Endothelial cell of hepatic sinusoid (primary cell): ENCODE measurements around the gene WSB1.
"Not testable (repeated sequence)": the region's sequence is repeated elsewhere in the genome, so short reads cannot be mapped to it uniquely, and the experiment has no call there.

Source experiments
- in situ Hi-C: cut with HindIII; loops from 2 replicates; pipeline ENCODE4 v1.10.0; 2017; ENCODE audit warnings: low sequenced_read_pairs

The WSB1 gene

DNA sequence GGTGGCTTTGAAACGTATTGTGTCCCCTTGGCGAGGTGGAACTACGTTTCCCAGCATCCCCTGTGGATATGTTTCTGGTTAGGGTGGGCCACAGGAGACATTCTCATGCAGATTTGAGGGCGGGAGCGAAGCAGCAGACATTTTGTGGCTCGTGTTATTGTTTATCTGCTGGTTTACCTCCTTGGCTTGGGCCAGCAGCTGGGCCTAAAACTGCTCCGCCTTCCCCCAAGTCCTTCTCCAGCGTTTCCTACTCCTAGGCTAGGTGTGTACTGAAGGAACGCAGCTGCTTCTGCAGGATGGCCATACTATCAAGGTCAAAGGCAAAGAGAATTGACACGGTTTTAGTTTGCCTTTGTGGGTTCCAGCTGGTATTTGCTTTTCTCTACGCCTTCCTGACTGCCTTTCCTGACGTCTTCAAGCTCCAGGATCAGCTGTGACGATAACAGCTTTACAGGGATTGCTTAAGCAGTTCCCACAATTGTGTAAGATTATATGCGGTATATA is 17.2 kb upstream of the WSB1 start:
- in situ Hi-C loops, result no loop called here

DNA sequence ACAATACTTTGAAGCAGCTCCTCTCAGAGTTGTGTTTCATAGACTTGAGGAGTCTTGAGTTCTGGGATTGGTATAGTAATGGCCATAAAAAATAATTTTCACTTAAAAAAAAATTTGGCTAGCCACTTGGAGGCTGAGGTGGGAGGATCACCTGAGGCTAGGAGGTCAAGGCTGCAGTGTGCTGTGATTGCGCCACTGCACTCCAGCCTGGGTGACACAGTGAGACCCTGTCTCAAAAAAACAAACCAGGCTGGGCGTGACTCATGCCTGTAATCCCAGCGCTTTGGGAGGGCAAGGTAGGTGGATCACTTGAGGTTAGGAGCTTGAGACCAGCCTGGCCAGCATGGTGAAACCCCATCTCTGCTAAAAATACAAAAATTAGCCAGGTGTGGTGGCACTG is 14.8 kb upstream of the WSB1 start:
- in situ Hi-C loops, result not testable (repeated sequence)

DNA sequence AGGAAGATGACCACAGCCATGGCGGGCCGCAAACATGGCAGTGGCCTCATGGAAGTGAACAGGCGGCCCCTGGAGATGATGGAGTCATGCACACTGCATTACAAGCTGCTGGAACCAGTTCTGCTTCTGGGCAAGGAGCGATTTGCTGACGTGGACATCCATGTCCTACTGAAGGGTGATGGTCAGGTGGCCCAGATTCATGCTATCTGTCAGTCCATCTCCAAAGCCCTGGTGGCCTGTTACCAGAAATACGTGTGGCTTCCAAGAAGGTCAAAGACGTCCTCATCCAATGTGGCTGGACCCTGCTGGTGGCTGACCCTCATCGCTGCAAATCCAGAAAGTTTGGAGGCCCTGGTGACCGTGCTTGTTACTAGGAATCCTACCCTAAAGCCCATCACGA is 13.4 kb upstream of the WSB1 start:
- in situ Hi-C loops, result no loop called here

DNA sequence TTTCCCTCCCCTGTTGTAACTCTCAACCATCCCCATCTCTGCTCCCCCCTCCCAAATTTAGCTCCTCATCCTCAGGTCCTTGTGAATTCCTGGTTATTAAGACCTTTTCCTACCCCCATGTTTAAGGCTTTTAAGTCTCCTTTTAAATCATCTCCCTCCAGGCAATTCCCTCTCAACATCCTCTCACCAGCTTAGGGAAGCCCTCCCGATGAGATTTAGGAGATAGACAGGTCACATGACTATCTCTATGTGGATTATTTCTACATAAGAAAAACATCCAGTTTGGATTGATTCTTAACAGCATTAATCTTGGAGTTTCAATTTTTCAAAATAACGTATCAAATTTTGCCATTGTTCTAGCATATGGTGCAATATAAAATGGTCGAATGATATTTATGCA is 12.5 kb upstream of the WSB1 start:
- in situ Hi-C loops, result no loop called here

- in situ Hi-C loops, result no loop called here
These were observed 11.8 kb upstream of the WSB1 start for GRCh38 chr17:27282054-27282551.

DNA sequence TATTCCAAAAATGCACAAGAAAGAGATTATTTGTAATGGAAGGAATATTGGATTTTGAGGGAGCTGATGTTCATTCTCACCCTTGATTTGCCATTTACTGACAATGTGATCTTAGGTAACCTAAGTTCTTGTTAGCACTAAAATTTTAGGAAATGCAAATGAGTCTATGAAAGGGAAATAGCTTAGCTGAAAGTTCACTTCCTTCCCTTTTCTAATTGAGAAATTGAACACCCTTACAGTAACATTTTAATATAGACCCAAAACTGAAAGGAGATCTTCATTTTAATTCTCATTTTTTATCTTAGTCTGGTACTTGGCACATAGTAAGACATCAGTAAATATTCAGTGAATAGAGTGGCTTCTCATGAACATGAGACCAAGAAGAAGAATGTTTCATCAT is 10.9 kb upstream of the WSB1 start:
- in situ Hi-C loops, result no loop called here

GRCh38 chr17:27283751-27284150 is 10.2 kb upstream of the WSB1 start:
- in situ Hi-C loops, result no loop called here

DNA sequence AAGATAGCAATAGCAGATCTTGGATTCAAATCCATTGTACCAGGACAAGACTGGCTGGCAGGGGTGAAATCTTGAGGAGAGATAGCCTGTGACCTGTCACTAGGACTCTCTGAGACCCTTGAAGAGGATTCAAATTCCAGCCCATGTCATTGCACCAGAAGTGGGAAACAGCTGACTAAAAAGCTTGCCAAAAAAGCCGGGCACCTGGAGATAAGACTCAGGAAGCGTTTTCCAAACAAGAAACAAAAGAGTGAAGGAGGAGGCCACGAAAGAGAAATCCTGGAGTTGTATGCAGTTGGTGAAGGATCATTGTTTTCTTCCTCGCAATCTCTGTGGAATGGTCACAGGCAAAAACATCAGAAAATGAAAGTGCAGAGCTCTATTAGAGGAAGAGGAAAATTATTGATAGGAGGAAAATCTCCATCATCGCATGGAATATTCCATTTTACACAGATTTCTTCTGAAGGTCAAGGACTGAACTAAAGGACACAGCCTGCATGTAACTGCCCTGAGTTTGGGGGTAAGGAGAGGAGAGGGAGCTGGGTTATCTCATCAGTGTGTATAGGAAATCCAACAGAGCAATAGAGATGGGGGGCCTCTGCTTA is 9.0 kb upstream of the WSB1 start:
- in situ Hi-C loops, result no loop called here

DNA sequence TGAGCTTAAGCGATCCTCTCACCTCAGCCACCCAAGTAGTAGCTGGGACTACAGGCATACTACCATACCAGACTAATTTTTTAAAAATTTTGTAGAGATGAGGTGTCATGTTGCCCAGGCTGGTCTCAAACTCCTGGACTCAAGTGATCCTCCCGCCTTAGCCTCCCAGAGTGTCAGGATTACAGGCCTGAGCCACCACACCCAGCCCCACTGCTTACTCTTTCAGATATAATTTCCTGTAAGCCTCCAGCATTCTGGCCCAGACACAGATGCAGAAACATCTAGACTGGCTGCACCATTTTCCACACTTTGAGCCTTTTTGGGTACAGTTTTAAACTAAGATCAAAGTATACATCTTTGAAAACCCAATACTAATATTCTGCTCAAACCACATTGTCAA is 8.4 kb upstream of the WSB1 start:
- in situ Hi-C loops, result no loop called here

DNA sequence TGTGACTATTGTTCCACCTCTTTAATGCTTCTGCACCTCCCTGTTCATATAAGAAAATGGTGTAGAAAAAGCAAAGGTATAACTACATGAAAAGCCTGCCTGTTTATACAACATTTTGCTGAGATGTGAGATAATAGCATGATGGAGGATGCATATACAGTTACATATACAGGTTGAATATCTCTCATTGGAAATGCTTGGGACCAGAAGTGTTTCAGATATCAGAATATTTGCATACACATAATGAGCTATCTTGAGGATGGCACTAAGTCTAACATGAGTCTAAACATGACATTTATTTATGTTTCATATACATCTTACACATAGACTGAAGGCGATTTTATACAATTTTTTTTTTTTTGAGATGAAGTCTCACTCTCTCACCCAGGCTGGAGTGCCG is 5.7 kb upstream of the WSB1 start:
- in situ Hi-C loops, result no loop called here

DNA sequence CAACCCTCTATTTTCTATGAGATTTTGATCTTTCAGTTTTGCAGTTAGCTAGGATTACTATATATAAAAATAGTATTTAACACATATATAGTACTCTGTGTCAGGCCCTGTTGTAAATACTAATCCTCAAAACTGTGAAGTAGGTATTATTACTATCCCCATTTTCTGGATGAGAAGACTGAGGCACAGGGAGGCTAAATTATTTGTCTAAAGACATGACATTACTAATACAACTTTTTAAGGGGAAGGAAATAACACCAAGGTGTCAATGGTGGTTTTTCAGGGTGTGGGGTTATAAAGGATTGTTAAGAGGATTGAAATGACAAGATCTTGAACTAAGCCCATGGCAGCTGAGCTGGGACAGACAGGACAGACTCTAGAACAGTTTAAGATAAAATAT is 4.1 kb upstream of the WSB1 start:
- in situ Hi-C loops, result no loop called here

DNA sequence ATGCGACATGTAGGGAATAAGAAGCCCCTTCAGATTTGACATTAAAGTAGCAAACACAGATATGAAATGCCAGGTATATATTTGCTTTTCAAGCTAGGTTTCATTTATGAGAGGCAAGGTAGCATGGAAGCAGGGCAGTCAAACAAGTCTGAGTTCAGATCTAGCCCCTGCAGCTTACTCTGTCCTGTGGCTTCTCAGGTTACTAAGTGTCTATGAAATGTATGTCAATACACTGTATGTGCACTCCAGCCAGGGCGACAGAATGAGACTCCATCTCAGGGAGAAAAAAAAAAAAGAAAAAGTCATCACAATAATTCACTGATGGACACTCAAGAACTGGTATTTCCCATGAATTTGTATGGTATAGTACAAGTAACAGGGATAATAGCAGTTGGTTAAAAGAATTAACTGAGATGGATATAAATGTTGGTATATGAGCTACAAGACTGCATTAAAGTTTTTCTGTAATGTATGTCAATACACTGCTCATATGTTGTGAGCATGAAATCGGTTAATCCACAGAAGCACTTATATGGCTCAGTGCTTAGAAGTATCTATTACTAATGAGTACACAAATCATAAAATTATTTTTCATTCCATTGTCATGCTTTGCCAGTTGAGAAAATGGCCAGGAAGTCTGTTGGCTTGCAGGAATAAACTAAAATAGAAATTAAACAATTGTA is 2.9 kb upstream of the WSB1 start:
- in situ Hi-C loops, result no loop called here

DNA sequence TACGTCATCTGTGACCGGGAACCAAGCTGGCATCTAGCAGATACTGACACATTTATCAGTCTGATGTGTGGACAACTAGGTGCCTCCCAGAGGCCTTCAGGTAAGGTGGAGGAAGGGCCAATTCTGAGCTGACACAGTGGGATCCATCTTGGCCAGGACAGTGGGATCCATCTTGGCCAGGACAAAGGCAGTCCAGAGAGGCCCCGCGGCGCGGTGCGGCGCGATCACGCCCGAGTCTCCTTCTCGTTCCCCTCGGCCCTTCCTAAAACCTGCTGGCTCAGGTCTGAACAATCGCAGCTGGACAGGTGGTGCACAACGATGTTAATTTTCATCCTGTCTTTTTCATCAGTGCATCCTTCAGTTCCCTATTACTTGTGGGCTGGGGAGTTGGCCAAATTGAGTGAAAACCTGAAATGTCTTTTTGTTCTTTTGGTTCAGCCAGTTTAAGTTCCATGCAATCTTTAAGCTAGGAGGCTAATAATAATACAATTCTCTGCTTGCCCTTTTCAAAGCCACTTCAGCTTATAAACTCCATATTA is 486 bp upstream of the WSB1 start:
- in situ Hi-C loops, result no loop called here

- in situ Hi-C loops, result no loop called here
These were observed 1.0 kb downstream of the WSB1 start for GRCh38 chr17:27294689-27295630.

- in situ Hi-C loops, result no loop called here
These were observed 2.0 kb downstream of the WSB1 start for GRCh38 chr17:27295945-27296344.

DNA sequence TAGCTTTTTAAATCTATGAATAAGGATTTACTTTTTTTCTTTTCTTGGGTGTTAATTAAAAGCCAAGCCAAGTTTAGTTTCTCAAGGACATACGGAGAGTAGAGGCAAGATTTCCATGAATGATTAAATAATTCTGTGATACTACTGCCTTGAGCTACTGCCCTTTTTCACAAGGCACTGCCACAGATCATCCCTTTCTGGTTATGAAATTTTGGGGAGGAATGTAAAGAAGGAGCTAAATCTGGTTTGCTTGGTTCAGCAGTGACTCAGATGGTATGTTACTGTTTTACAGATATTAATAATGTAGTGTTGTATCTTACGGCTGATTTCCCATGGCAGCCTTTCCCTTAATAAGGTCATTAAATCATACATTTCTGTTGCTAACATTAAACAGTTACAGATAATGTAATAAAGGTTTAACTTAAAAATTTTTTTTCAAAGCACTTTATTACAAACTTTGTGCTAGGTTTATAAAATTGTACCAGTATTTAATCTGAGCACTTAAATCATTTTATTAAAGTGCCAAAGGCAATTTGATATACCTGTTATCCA is 2.6 kb downstream of the WSB1 start:
- in situ Hi-C loops, result no loop called here

GRCh38 chr17:27299384-27300049 is 5.6 kb downstream of the WSB1 start:
- in situ Hi-C loops, result loop anchor here (5.0 to 10.0 kb wide), 2 partner anchors 48 to 215 kb away; no protein-coding TSS in a partner anchor

DNA sequence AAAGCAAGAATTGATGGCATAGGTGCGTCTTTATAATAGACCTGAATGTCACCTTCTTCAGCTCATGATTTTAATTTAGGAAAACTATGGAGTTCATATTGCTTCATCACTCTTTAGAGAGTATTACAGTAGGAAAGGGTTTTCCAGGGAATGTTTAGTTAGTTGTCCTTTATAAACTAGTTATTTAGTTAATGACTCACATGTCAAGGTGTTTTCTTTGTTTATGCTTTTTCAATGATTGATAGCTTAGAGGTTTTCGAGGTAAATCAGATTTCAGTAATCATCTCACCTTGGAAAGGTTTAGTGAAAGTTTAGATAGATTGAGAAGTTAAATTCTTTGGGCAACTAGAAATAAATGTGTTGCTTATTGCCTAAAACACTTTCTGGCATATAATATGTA is 9.8 kb downstream of the WSB1 start:
- in situ Hi-C loops, result loop anchor here (5.0 to 10.0 kb wide), 2 partner anchors 44 to 211 kb away; no protein-coding TSS in a partner anchor

GRCh38 chr17:27306276-27306835 is 12.4 kb downstream of the WSB1 start:
- in situ Hi-C loops, result loop anchor here (10.0 kb wide), 1 partner anchor 208 kb away; no protein-coding TSS in a partner anchor
